H9 (cell line): ENCODE data around the gene ZCCHC7. TPM values are rescaled to one million over a fixed set of nuclear protein-coding genes. Genes with fewer than 3 reads are reported as not detected.

ENCODE experiments used
- DNase-seq: peaks from one replicate; pipeline ENCODE4 v3.0.0-alpha.2; 2017
- H2AFZ ChIP-seq: one replicate; pipeline ENCODE4 v1.6.1; 2013; ENCODE audit warnings: mild to moderate bottlenecking, low read length, control low read depth, moderate library complexity
- H2AK5ac ChIP-seq: 2 replicates; pipeline ENCODE4 v1.6.1; 2013; ENCODE audit warnings: low read length, control low read depth, mixed read lengths; ENCODE audit not compliant: insufficient read length
- H2BK120ac ChIP-seq: one replicate; pipeline ENCODE4 v1.6.1; 2013; ENCODE audit warnings: low read depth, mild to moderate bottlenecking, low read length, control low read depth, inconsistent platforms; ENCODE audit not compliant: poor library complexity, severe bottlenecking
- H2BK12ac ChIP-seq: 2 replicates; pipeline ENCODE4 v1.6.1; 2013; ENCODE audit warnings: low read length, control low read depth, mixed read lengths, low read depth; ENCODE audit not compliant: insufficient read length
- H2BK15ac ChIP-seq: 2 replicates; pipeline ENCODE4 v1.6.1; 2013; ENCODE audit warnings: low read depth, low read length, control low read depth
- H2BK20ac ChIP-seq: one replicate; pipeline ENCODE4 v1.6.1; 2013; ENCODE audit warnings: low read depth, mild to moderate bottlenecking, low read length, control low read depth, inconsistent platforms; ENCODE audit not compliant: poor library complexity, severe bottlenecking
- H2BK5ac ChIP-seq: 2 replicates; pipeline ENCODE4 v1.6.1; 2013; ENCODE audit warnings: low read length, control low read depth, mixed read lengths; ENCODE audit not compliant: insufficient read length
- H3K14ac ChIP-seq: 2 replicates; pipeline ENCODE4 v1.6.1; 2013; ENCODE audit warnings: low read length, control low read depth; ENCODE audit not compliant: insufficient read depth
- H3K18ac ChIP-seq: 2 replicates; pipeline ENCODE4 v1.6.1; 2013; ENCODE audit warnings: low read depth, mild to moderate bottlenecking, mixed read lengths, low read length, control low read depth; ENCODE audit not compliant: insufficient read length
- H3K23ac ChIP-seq: 2 replicates; pipeline ENCODE4 v1.6.1; 2013; ENCODE audit warnings: low read length, control low read depth, mixed read lengths, low read depth; ENCODE audit not compliant: insufficient read length
- H3K23me2 ChIP-seq: 2 replicates; pipeline ENCODE4 v1.6.1; 2013; ENCODE audit warnings: low read depth, mild to moderate bottlenecking, mixed read lengths, low read length, control low read depth; ENCODE audit not compliant: insufficient read length, poor library complexity, severe bottlenecking
- H3K27ac ChIP-seq: 2 replicates; pipeline ENCODE4 v1.5.1; 2013; ENCODE audit warnings: low read length, control low read depth, mixed read lengths, low read depth; ENCODE audit not compliant: insufficient read length
- H3K27me3 ChIP-seq: 2 replicates; pipeline ENCODE4 v1.6.1; 2013; ENCODE audit warnings: low read length, control low read depth, inconsistent platforms; ENCODE audit not compliant: insufficient read depth
- H3K4ac ChIP-seq: 2 replicates; pipeline ENCODE4 v1.6.1; 2013; ENCODE audit warnings: low read depth, mild to moderate bottlenecking, control low read depth, inconsistent platforms, low read length, moderate library complexity
- H3K4me1 ChIP-seq: 2 replicates; pipeline ENCODE4 v1.6.1; 2013; ENCODE audit warnings: low read length, control low read depth, inconsistent platforms; ENCODE audit not compliant: insufficient read depth
- H3K4me2 ChIP-seq: 2 replicates; pipeline ENCODE4 v1.6.1; 2013; ENCODE audit warnings: low read length, control low read depth, mixed read lengths; ENCODE audit not compliant: insufficient read length, insufficient read depth
- H3K56ac ChIP-seq: 2 replicates; pipeline ENCODE4 v1.6.1; 2013; ENCODE audit warnings: low read depth, mild to moderate bottlenecking, mixed read lengths, low read length, control low read depth; ENCODE audit not compliant: insufficient read length
- H3K79me1 ChIP-seq: 2 replicates; pipeline ENCODE4 v1.6.1; 2013; ENCODE audit warnings: low read depth, mild to moderate bottlenecking, moderate library complexity, low read length, control low read depth, inconsistent platforms; ENCODE audit not compliant: insufficient read depth, poor library complexity, severe bottlenecking
- H3K79me2 ChIP-seq: 2 replicates; pipeline ENCODE4 v1.6.1; 2013; ENCODE audit warnings: low read length, control low read depth, inconsistent platforms; ENCODE audit not compliant: insufficient read depth
- H3K9ac ChIP-seq: 2 replicates; pipeline ENCODE4 v1.6.1; 2013; ENCODE audit warnings: low read length, control low read depth, mixed read lengths; ENCODE audit not compliant: insufficient read length; ENCODE audit errors: extremely low read depth
- H3K9me3 ChIP-seq: one replicate; pipeline ENCODE4 v1.6.1; 2013; ENCODE audit warnings: low read depth, low read length, inconsistent platforms; ENCODE audit not compliant: control insufficient read depth
- H3T11ph ChIP-seq: one replicate; pipeline ENCODE4 v1.6.1; 2013; ENCODE audit warnings: mild to moderate bottlenecking, low read length, control low read depth, inconsistent platforms
- H4K20me1 ChIP-seq: one replicate; pipeline ENCODE4 v1.6.1; 2013; ENCODE audit not compliant: control insufficient read depth, insufficient read length, insufficient read depth
- H4K5ac ChIP-seq: 2 replicates; pipeline ENCODE4 v1.6.1; 2013; ENCODE audit warnings: low read depth, mild to moderate bottlenecking, mixed read lengths, low read length, control low read depth; ENCODE audit not compliant: insufficient read length
- H4K8ac ChIP-seq: replicated peaks from 2 replicates; pipeline ENCODE4 v1.6.1; 2013; ENCODE audit warnings: low read length, control low read depth, mixed read lengths, low read depth; ENCODE audit not compliant: insufficient read length
- H4K91ac ChIP-seq: 2 replicates; pipeline ENCODE4 v1.6.1; 2013; ENCODE audit warnings: low read depth, mild to moderate bottlenecking, moderate library complexity, mixed read lengths, low read length, control low read depth; ENCODE audit not compliant: insufficient read length
- H3K27ac Mint-ChIP-seq, 3 experiments: 2 replicates in 2 of 3; 3 replicates in 1 of 3; pipeline ENCODE4 v1.8.0; 2020 to 2021; ENCODE audit warnings: mixed read lengths in 3 of 3, mild to moderate bottlenecking in 1 of 3, moderate library complexity in 1 of 3
- H3K27me3 Mint-ChIP-seq: 2 replicates; pipeline ENCODE4 v1.8.0; 2021; ENCODE audit warnings: low read depth, mild to moderate bottlenecking, moderate library complexity, mixed read lengths
- H3K36me3 Mint-ChIP-seq, 3 experiments: 2 replicates in 2 of 3; 3 replicates in 1 of 3; pipeline ENCODE4 v1.8.0; 2020 to 2021; ENCODE audit warnings: low read depth in 3 of 3, mixed read lengths in 3 of 3; ENCODE audit not compliant: insufficient read depth in 1 of 3
- H3K4me1 Mint-ChIP-seq, 2 experiments: 2 replicates each; pipeline ENCODE4 v1.8.0; 2020; ENCODE audit warnings: mixed read lengths in 2 of 2
- H3K4me3 Mint-ChIP-seq, 2 experiments: 2 replicates in 1 of 2; 3 replicates in 1 of 2; pipeline ENCODE4 v1.8.0; 2020 to 2021; ENCODE audit warnings: mild to moderate bottlenecking in 2 of 2, mixed read lengths in 2 of 2, moderate library complexity in 1 of 2
- H3K9me3 Mint-ChIP-seq, 2 experiments: 2 replicates in 1 of 2; 3 replicates in 1 of 2; pipeline ENCODE4 v1.8.0; 2020; ENCODE audit warnings: mild to moderate bottlenecking in 2 of 2, mixed read lengths in 2 of 2, moderate library complexity in 1 of 2
- CTCF ChIP-seq: fragments of 200-600 bp; sonication (generic); conservative IDR thresholded peaks from 3 replicates; pipeline ENCODE4 v1.8.0; 2021; ENCODE audit warnings: antibody characterized with exemption, mild to moderate bottlenecking
- WGBS: extraction: QIAGEN DNeasy Blood & Tissue Kit; methylation state at CpG from one replicate; pipeline ENCODE4 v1.1.7; 2013; ENCODE audit warnings: missing lambda C conversion rate, low lambda C conversion rate, mixed read lengths; ENCODE audit not compliant: insufficient read length; ENCODE audit errors: extremely low coverage; 5-methylcytosine and 5-hydroxymethylcytosine counted together
- total RNA-seq: library from RNA; stranded (reverse); gene quantifications from 2 replicates; pipeline ENCODE4 v1.2.1, GENCODE V29; 2021

ZCCHC7 gene
- total RNA-seq, 1 experiment from 2014 or later: 20.3 TPM

GRCh38 chr9:37369671-37370070, 249.3 kb downstream of the ZCCHC7 start:
- Mint-ChIP-seq H3K9me3 (no peaks in the 10 kb centered on the region), H3K27me3 (peaks cover 2% of the 10 kb centered on the region)

More at GRCh38 chr9:37369671-37370070, 249.3 kb downstream of the ZCCHC7 start:
- Histone ChIP-seq H3K4me2 (no peak overlapping the region), H4K91ac (no peak overlapping the region), H2BK20ac (no peak overlapping the region), H3K9ac (no peak overlapping the region), H2BK5ac (no peak overlapping the region), H3K79me1 (no peaks in the 10 kb centered on the region), H4K8ac (no peak overlapping the region), H3K23ac (no peak overlapping the region), H4K20me1 (peaks cover 3% of the 10 kb centered on the region), H3K79me2 (no peaks in the 10 kb centered on the region), H2AFZ (no peak overlapping the region), H3K14ac (no peak overlapping the region), H3K4ac (no peak overlapping the region), H2BK12ac (no peak overlapping the region), H3K27me3 (no peaks in the 10 kb centered on the region), H3K56ac (no peak overlapping the region), H3K18ac (no peak overlapping the region), H3K9me3 (no peaks in the 10 kb centered on the region), H3K23me2 (no peaks in the 10 kb centered on the region), H2BK120ac (no peak overlapping the region), H2AK5ac (no peak overlapping the region), H4K5ac (no peak overlapping the region), H3K4me1 (no peaks in the 10 kb centered on the region), H2BK15ac (no peak overlapping the region), H3T11ph (no peak overlapping the region), H3K27ac (no peak overlapping the region)
- H3K36me3 Mint-ChIP-seq: no peaks in the 10 kb centered on the region; a peak in 1 of 7 replicates
- WGBS: no CpG with 5 or more reads among the region's 5 CpGs
- TF ChIP-seq CTCF: no peak
- H3K4me1 Mint-ChIP-seq: peaks cover 6 to 11% of the 10 kb centered on the region in 2 experiments
- no peak overlapping the region for H3K4me3 Mint-ChIP-seq
- no peak for DNase-seq
- H3K27ac Mint-ChIP-seq: no peak overlapping the region; a peak in 1 of 7 replicates
